Measurements from ENCODE around the gene CDC42EP3. TPM values are rescaled to one million over a fixed set of nuclear protein-coding genes. Genes with fewer than 3 reads are reported as not detected.

Gene CDC42EP3
- total RNA-seq, 4 donors from 2014 or later: 8.1 to 24.7 (median 18.8) TPM

GRCh38 chr2:37622450-37623100 lies 48.9 kb downstream of the CDC42EP3 start:
- WGBS, 2 donors: 94 to 97% methylated on average over 4 of the region's 4 CpGs
- DNase-seq: no peak
- H3K4me1 ChIP-seq: no peaks in the 10 kb centered on the region
- TF ChIP-seq POLR2A (IDR thresholded peaks at IDR 0.05) (no peak), CTCF (IDR thresholded peaks at IDR 0.05) (no peak)
- H3K27ac ChIP-seq: no peak overlapping the region
- no peaks in the 10 kb centered on the region for H3K36me3 ChIP-seq
- H3K9me3 ChIP-seq: no peaks in the 10 kb centered on the region
- intact Hi-C loops (cut with DNase I): no loop called here
- no peak overlapping the region for H3K4me3 ChIP-seq (replicated peaks in 1 of 3)
- H3K27me3 ChIP-seq: no peaks in the 10 kb centered on the region

- no peaks in the 10 kb centered on the region for H3K27me3 ChIP-seq
- H3K36me3 ChIP-seq: no peaks in the 10 kb centered on the region
- peaks cover 0 to 8% of the 10 kb centered on the region in 2 donors for H3K4me1 ChIP-seq
- intact Hi-C loops (cut with DNase I): no loop called here
- WGBS, 2 donors: 82 to 83% methylated on average over 1 of the region's 1 CpG
- TF ChIP-seq CTCF (IDR thresholded peaks at IDR 0.05) (no peak), POLR2A (IDR thresholded peaks at IDR 0.05) (no peak)
- no peak overlapping the region for H3K27ac ChIP-seq
- no peak for DNase-seq
- H3K4me3 ChIP-seq (replicated peaks in 1 of 3): no peak overlapping the region
- no peaks in the 10 kb centered on the region for H3K9me3 ChIP-seq
Measured at GRCh38 chr2:37621199-37621598, 50.2 kb downstream of the CDC42EP3 start.

DNA sequence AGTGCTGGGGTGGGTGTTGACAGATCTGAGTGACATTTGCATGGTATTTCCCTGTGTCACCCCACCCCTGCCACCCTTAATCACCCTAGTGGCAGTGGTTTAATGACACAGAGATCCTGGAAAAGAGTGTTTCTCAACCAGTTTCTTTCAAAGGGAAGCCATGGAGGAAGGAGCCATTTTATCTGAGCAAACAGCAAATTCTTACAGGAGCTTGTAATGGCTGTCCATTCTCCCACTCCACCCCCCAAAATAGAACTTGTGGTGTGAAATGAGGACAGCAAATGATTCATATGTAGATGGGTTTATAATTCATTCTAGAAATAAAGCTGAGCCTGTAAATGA lies 51.5 kb downstream of the CDC42EP3 start:
- Histone ChIP-seq H3K27me3 (no peaks in the 10 kb centered on the region), H3K4me1 (peaks cover 0 to 12% of the 10 kb centered on the region in 2 donors), H3K27ac (no peak overlapping the region), H3K4me3 (replicated peaks in 1 of 3) (no peak overlapping the region), H3K9me3 (no peaks in the 10 kb centered on the region), H3K36me3 (no peaks in the 10 kb centered on the region)
- TF ChIP-seq CTCF (IDR thresholded peaks at IDR 0.05) (no peak), POLR2A (IDR thresholded peaks at IDR 0.05) (no peak)
- intact Hi-C loops (cut with DNase I): no loop called here
- DNase-seq: no peak

- Histone ChIP-seq H3K4me3 (replicated peaks in 1 of 3) (no peak overlapping the region), H3K36me3 (no peaks in the 10 kb centered on the region), H3K27ac (no peak overlapping the region), H3K27me3 (no peaks in the 10 kb centered on the region), H3K9me3 (no peaks in the 10 kb centered on the region), H3K4me1 (peaks cover 0 to 12% of the 10 kb centered on the region in 2 donors)
- no peak for DNase-seq
- intact Hi-C loops (cut with DNase I): no loop called here
- no peak for TF ChIP-seq CTCF (IDR thresholded peaks at IDR 0.05)
- TF ChIP-seq POLR2A (IDR thresholded peaks at IDR 0.05): no peak
- 76 to 85% methylated on average over 7 of the region's 7 CpGs for WGBS, 2 donors
Measured at GRCh38 chr2:37619230-37619958, 52.0 kb downstream of the CDC42EP3 start.

DNA sequence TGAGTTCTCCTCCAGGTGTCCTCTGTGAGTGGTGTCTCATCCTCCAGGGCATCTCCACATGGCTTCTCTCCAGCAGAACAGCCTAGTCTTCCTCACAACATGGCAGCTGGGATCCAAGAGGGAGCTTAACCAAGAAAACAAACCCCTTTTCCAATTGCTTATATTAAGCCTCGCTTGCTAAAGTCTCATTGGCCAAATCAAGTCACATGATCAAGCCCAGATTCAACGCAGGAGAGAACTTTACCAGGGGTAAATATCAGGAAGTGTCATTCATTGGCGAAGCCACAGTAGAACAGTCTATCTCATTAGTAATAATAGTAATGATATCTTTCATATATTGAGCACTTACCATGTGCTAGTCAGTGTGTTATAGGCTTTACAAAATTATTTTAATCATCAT lies 53.1 kb downstream of the CDC42EP3 start:
- no peaks in the 10 kb centered on the region for H3K36me3 ChIP-seq
- intact Hi-C loops (cut with DNase I): no loop called here
- H3K27me3 ChIP-seq: no peaks in the 10 kb centered on the region
- no peaks in the 10 kb centered on the region for H3K9me3 ChIP-seq
- H3K4me1 ChIP-seq: peaks cover 0 to 12% of the 10 kb centered on the region in 2 donors
- no peak overlapping the region for H3K27ac ChIP-seq
- DNase-seq: no peak
- no peak for TF ChIP-seq POLR2A (IDR thresholded peaks at IDR 0.05)
- TF ChIP-seq CTCF (IDR thresholded peaks at IDR 0.05): no peak
- WGBS, 2 donors: 93 to 94% methylated on average over 3 of the region's 3 CpGs
- no peak overlapping the region for H3K4me3 ChIP-seq (replicated peaks in 1 of 3)

Measured in thyroid gland (tissue), 4 donors.